SK-N-SH (cell line): ENCODE measurements around the gene DDIT3.

ENCODE experiments used
- MXI1 ChIP-seq: IDR thresholded peaks from 2 replicates; pipeline ENCODE4 v1.6.1; 2012; ENCODE audit warnings: mild to moderate bottlenecking, low read depth, low read length, improper control_type of control experiment
- SIN3A ChIP-seq: IDR thresholded peaks from 2 replicates; pipeline ENCODE4 v1.6.1; 2012; ENCODE audit warnings: low read depth, mild to moderate bottlenecking, low read length, moderate library complexity, borderline replicate concordance
- ZBTB33 ChIP-seq: IDR thresholded peaks from 2 replicates; pipeline ENCODE4 v1.4.0; 2012; ENCODE audit warnings: low read depth, borderline replicate concordance

GRCh38 chr12:57514720-57515407, 5.5 kb downstream of the DDIT3 start:
- TF ChIP-seq MXI1 (no peak), ZBTB33 (no peak), SIN3A (no peak)
